Loucy (cell line): Measurements from ENCODE around the gene QRICH1.

Experiments
- H2AFZ ChIP-seq: fragments of 200-600 bp; sonication (generic); 2 replicates; pipeline ENCODE4 v1.6.0; 2016; ENCODE audit warnings: antibody characterized with exemption, mild to moderate bottlenecking, low read length, moderate library complexity
- H3F3A ChIP-seq: fragments of 200-600 bp; 2 replicates; pipeline ENCODE4 v1.6.0; 2016; ENCODE audit warnings: antibody characterized with exemption, low read depth, mild to moderate bottlenecking
- H3K27me3 ChIP-seq: fragments of 200-600 bp; sonication (generic); 2 replicates; pipeline ENCODE4 v1.6.1; 2014; ENCODE audit warnings: low read length, mild to moderate bottlenecking; ENCODE audit not compliant: insufficient read depth, poor library complexity, severe bottlenecking
- H3K36me3 ChIP-seq: fragments of 200-600 bp; sonication (generic); 2 replicates; pipeline ENCODE4 v1.6.1; 2016; ENCODE audit warnings: low read length; ENCODE audit not compliant: insufficient read depth
- H3K4me1 ChIP-seq: fragments of 200-600 bp; sonication (generic); 2 replicates; pipeline ENCODE4 v1.5.1; 2014; ENCODE audit warnings: low read length, mild to moderate bottlenecking; ENCODE audit not compliant: insufficient read depth, poor library complexity, severe bottlenecking
- H3K4me2 ChIP-seq: fragments of 200-600 bp; sonication (generic); 2 replicates; pipeline ENCODE4 v1.6.0; 2014; ENCODE audit warnings: antibody characterized with exemption, low read length, low read depth, mild to moderate bottlenecking; ENCODE audit not compliant: poor library complexity, severe bottlenecking
- H3K4me3 ChIP-seq: fragments of 200-600 bp; sonication (generic); 2 replicates; pipeline ENCODE4 v1.5.1; 2014; ENCODE audit warnings: low read length, mild to moderate bottlenecking, mixed read lengths; ENCODE audit not compliant: poor library complexity, severe bottlenecking
- H3K79me2 ChIP-seq: fragments of 200-600 bp; sonication (generic); 2 replicates; pipeline ENCODE4 v1.6.1; 2014; ENCODE audit warnings: low read length; ENCODE audit not compliant: insufficient read depth
- H3K9ac ChIP-seq: fragments of 200-600 bp; sonication (generic); 2 replicates; pipeline ENCODE4 v1.6.0; 2014; ENCODE audit warnings: mild to moderate bottlenecking, low read depth, low read length, moderate library complexity; ENCODE audit not compliant: poor library complexity, severe bottlenecking
- H3K9me2 ChIP-seq: fragments of 200-600 bp; sonication (generic); replicated peaks from 2 replicates; pipeline ENCODE4 v1.6.1; 2016; ENCODE audit warnings: low read depth, low read length, mixed read lengths
- H3K9me3 ChIP-seq: fragments of 200-600 bp; sonication (generic); 2 replicates; pipeline ENCODE4 v1.6.1; 2014; ENCODE audit warnings: mild to moderate bottlenecking, antibody characterized with exemption, low read length, low read depth; ENCODE audit not compliant: insufficient read depth
- H4K20me1 ChIP-seq: fragments of 200-600 bp; sonication (generic); 2 replicates; pipeline ENCODE4 v1.6.0; 2014; ENCODE audit warnings: antibody characterized with exemption, low read length, mild to moderate bottlenecking; ENCODE audit not compliant: insufficient read depth, poor library complexity, severe bottlenecking
- CTCF ChIP-seq: fragments of 200-600 bp; sonication (generic); conservative IDR thresholded peaks from 2 replicates; pipeline ENCODE4 v1.5.1; 2014; ENCODE audit warnings: mild to moderate bottlenecking, antibody characterized with exemption, low read length
- EZH2phosphoT487 ChIP-seq: fragments of 200-600 bp; IDR thresholded peaks from 2 replicates; pipeline ENCODE4 v1.6.1; 2018; ENCODE audit warnings: antibody characterized with exemption, mild to moderate bottlenecking, moderate library complexity, borderline replicate concordance

QRICH1 gene

GRCh38 chr3:48989126-48989795 lies 104.6 kb downstream of the QRICH1 start:
- Histone ChIP-seq H3K36me3 (peaks cover 10% of the 10 kb centered on the region; the same call in 1 of the 2 replicates), H3K4me3 (peak overlapping the region; percentile 76), H3K9me3 (no peaks in the 10 kb centered on the region), H3K9ac (peak overlapping the region; percentile 75), H3K4me1 (no peaks in the 10 kb centered on the region), H3F3A (no peaks in the 10 kb centered on the region), H3K79me2 (peaks cover 23% of the 10 kb centered on the region), H3K9me2 (no peaks in the 10 kb centered on the region), H2AFZ (peak overlapping the region; percentile 75), H4K20me1 (no peaks in the 10 kb centered on the region), H3K27me3 (no peaks in the 10 kb centered on the region), H3K4me2 (peak overlapping the region; percentile 84)
- no peak for TF ChIP-seq CTCF
- no peak for TF ChIP-seq EZH2phosphoT487

GRCh38 chr3:48985831-48986376 lies 108.0 kb downstream of the QRICH1 start:
- H3K9me2 ChIP-seq: no peaks in the 10 kb centered on the region
- no peak overlapping the region for H3K9ac ChIP-seq

GRCh38 chr3:48984663-48985062 lies 109.2 kb downstream of the QRICH1 start:
- Histone ChIP-seq H3K4me3 (no peak overlapping the region), H2AFZ (no peak overlapping the region), H3F3A (no peaks in the 10 kb centered on the region), H4K20me1 (no peaks in the 10 kb centered on the region), H3K79me2 (peaks cover 7% of the 10 kb centered on the region; the same call in 1 of the 2 replicates), H3K27me3 (no peaks in the 10 kb centered on the region), H3K36me3 (peaks cover 46% of the 10 kb centered on the region; the same call in 1 of the 2 replicates), H3K9me2 (no peaks in the 10 kb centered on the region), H3K4me2 (no peak overlapping the region), H3K4me1 (no peaks in the 10 kb centered on the region), H3K9ac (no peak overlapping the region), H3K9me3 (no peaks in the 10 kb centered on the region)
- TF ChIP-seq EZH2phosphoT487: no peak
- no peak for TF ChIP-seq CTCF

More at GRCh38 chr3:48985831-48986376, 108.0 kb downstream of the QRICH1 start:
- H4K20me1 ChIP-seq: no peaks in the 10 kb centered on the region
- TF ChIP-seq EZH2phosphoT487 (no peak), CTCF (no peak)
- no peaks in the 10 kb centered on the region for H3K9me3 ChIP-seq
- H3K79me2 ChIP-seq: peaks cover 8% of the 10 kb centered on the region
- H3K27me3 ChIP-seq: no peaks in the 10 kb centered on the region
- H3F3A ChIP-seq: no peaks in the 10 kb centered on the region
- H3K4me1 ChIP-seq: no peaks in the 10 kb centered on the region
- H3K4me2 ChIP-seq: no peak overlapping the region
- peaks cover 37% of the 10 kb centered on the region; the same call in 1 of the 2 replicates for H3K36me3 ChIP-seq
- no peak overlapping the region for H2AFZ ChIP-seq
- no peak overlapping the region for H3K4me3 ChIP-seq
